ENCODE results near the gene P2RY2. TPM values are rescaled to one million over a fixed set of nuclear protein-coding genes. Genes with fewer than 3 reads are reported as not detected.

Gene P2RY2
- total RNA-seq, 1 donor from 2014 or later, result 0.07 TPM

GRCh38 chr11:73281796-73282660 is 63.9 kb downstream of the P2RY2 start:
- intact Hi-C loops (cut with micrococcal nuclease), result no loop called here

DNA sequence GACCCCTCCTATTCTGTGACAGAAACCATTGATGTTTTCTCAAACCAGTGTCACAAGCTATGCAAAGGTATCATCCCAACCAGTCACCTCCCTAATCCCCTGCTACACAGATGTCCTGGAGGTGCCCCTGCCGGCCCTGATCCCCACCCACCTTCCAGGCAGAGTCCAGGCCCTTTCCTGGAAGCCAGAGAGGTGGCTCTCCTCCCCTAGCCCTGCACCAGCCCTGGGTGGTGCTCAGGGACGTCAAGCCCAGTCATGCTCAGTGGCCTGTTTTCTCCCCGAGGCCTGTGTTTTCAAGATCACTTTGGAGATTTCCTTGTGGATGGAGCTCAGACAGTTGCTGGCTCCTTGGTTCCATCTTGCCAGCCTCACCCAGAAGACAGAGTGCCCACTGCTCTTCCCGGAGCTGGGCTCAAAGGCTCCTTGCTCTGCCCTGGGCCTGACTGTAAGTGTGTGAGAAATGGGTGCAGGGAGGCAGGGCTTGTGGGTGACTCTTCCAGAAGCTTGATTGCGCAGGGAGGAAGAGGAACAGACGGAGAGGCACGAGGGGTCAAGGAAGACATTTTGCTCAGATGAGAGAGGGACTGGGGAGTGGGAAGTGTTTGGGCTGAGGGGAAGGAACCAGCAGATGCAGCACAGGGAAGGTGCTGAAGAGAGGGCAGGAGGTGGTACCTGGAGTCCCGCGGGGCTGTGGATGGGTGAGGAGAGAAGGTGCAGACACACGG is 65.4 kb downstream of the P2RY2 start:
- intact Hi-C loops (cut with micrococcal nuclease), result no loop called here

GRCh38 chr11:73284106-73284505 is 66.0 kb downstream of the P2RY2 start:
- intact Hi-C loops (cut with micrococcal nuclease), result no loop called here

- intact Hi-C loops (cut with micrococcal nuclease), result no loop called here
Observed at GRCh38 chr11:73285721-73286120, 67.6 kb downstream of the P2RY2 start.

Other genes starting within 250 kb of the P2RY2 start
- gene FCHSD2, start 76.0 kb upstream of the P2RY2 start, total RNA-seq, result 31.1 and 33.1 TPM in 2 replicates
- gene P2RY6, start 54.1 kb downstream of the P2RY2 start, total RNA-seq, result not detected in 2 replicates
- gene ARHGEF17, start 90.0 kb downstream of the P2RY2 start, total RNA-seq, result 0.11 TPM in 1 of 2 replicates, not detected in the other
- 31.8 and 34.9 TPM in 2 replicates for gene RELT, start 158.1 kb downstream of the P2RY2 start, total RNA-seq